ENCODE results near the gene RERG.
A peak's percentile ranks its signal among the peaks of the same experiment; 100 is the strongest.

RERG gene

GRCh38 chr12:15158083-15158482 lies 63.1 kb downstream of the RERG start:
- no peaks in the 10 kb centered on the region for H3K36me3 ChIP-seq
- H3K27me3 ChIP-seq (ENCODE audit: insufficient read depth, low read depth, severe bottlenecking): no peaks in the 10 kb centered on the region
- no peak for TF ChIP-seq CTCF (IDR thresholded peaks at IDR 0.05; ENCODE audit: low read depth, low read length)
- H3K4me3 ChIP-seq (ENCODE audit: low read depth, low read length): no peak overlapping the region
- DNase-seq: no peak
- no peak overlapping the region for H3K27ac ChIP-seq
- H3K9me3 ChIP-seq (ENCODE audit: severe bottlenecking): no peaks in the 10 kb centered on the region

- no peak overlapping the region for H3K27ac ChIP-seq
- TF ChIP-seq CTCF (IDR thresholded peaks at IDR 0.05; ENCODE audit: low read depth, low read length): no peak
- no peaks in the 10 kb centered on the region for H3K9me3 ChIP-seq (ENCODE audit: severe bottlenecking)
- H3K4me3 ChIP-seq (ENCODE audit: low read depth, low read length): no peak overlapping the region
- no peaks in the 10 kb centered on the region for H3K36me3 ChIP-seq
- no peaks in the 10 kb centered on the region for H3K27me3 ChIP-seq (ENCODE audit: insufficient read depth, low read depth, severe bottlenecking)
- no peak for DNase-seq
These were observed 63.9 kb downstream of the RERG start for GRCh38 chr12:15157269-15157671.

GRCh38 chr12:15155271-15155670 lies 65.9 kb downstream of the RERG start:
- H3K4me3 ChIP-seq (ENCODE audit: low read depth, low read length): no peak overlapping the region
- H3K27ac ChIP-seq: no peak overlapping the region
- no peaks in the 10 kb centered on the region for H3K27me3 ChIP-seq (ENCODE audit: insufficient read depth, low read depth, severe bottlenecking)
- H3K36me3 ChIP-seq: no peaks in the 10 kb centered on the region
- DNase-seq: no peak
- no peaks in the 10 kb centered on the region for H3K9me3 ChIP-seq (ENCODE audit: severe bottlenecking)
- TF ChIP-seq CTCF (IDR thresholded peaks at IDR 0.05; ENCODE audit: low read depth, low read length): no peak

GRCh38 chr12:15154103-15154502 lies 67.1 kb downstream of the RERG start:
- no peak for TF ChIP-seq CTCF (IDR thresholded peaks at IDR 0.05; ENCODE audit: low read depth, low read length)
- no peak for DNase-seq
- no peaks in the 10 kb centered on the region for H3K9me3 ChIP-seq (ENCODE audit: severe bottlenecking)

GRCh38 chr12:15152868-15153267 lies 68.3 kb downstream of the RERG start:
- Histone ChIP-seq H3K27me3 (ENCODE audit: insufficient read depth, low read depth, severe bottlenecking) (no peaks in the 10 kb centered on the region), H3K27ac (no peak overlapping the region), H3K9me3 (ENCODE audit: severe bottlenecking) (no peaks in the 10 kb centered on the region), H3K36me3 (no peaks in the 10 kb centered on the region), H3K4me3 (ENCODE audit: low read depth, low read length) (no peak overlapping the region)
- no peak for DNase-seq
- no peak for TF ChIP-seq CTCF (IDR thresholded peaks at IDR 0.05; ENCODE audit: low read depth, low read length)

More at GRCh38 chr12:15154103-15154502, 67.1 kb downstream of the RERG start:
- H3K4me3 ChIP-seq (ENCODE audit: low read depth, low read length): no peak overlapping the region
- H3K36me3 ChIP-seq: no peaks in the 10 kb centered on the region
- H3K27me3 ChIP-seq (ENCODE audit: insufficient read depth, low read depth, severe bottlenecking): no peaks in the 10 kb centered on the region
- no peak overlapping the region for H3K27ac ChIP-seq

- Histone ChIP-seq H3K27ac (no peak overlapping the region), H3K9me3 (ENCODE audit: severe bottlenecking) (no peaks in the 10 kb centered on the region), H3K4me3 (ENCODE audit: low read depth, low read length) (no peak overlapping the region), H3K36me3 (no peaks in the 10 kb centered on the region), H3K27me3 (ENCODE audit: insufficient read depth, low read depth, severe bottlenecking) (no peaks in the 10 kb centered on the region)
- DNase-seq: no peak
- peak; percentile 28; the same call in 1 of the 2 replicates for TF ChIP-seq CTCF (IDR thresholded peaks at IDR 0.05; ENCODE audit: low read depth, low read length)
These were observed 68.8 kb downstream of the RERG start for GRCh38 chr12:15152456-15152855.

All from WERI-Rb-1 (cell line).